ENCODE data around the gene GFM1.

Gene GFM1

DNA sequence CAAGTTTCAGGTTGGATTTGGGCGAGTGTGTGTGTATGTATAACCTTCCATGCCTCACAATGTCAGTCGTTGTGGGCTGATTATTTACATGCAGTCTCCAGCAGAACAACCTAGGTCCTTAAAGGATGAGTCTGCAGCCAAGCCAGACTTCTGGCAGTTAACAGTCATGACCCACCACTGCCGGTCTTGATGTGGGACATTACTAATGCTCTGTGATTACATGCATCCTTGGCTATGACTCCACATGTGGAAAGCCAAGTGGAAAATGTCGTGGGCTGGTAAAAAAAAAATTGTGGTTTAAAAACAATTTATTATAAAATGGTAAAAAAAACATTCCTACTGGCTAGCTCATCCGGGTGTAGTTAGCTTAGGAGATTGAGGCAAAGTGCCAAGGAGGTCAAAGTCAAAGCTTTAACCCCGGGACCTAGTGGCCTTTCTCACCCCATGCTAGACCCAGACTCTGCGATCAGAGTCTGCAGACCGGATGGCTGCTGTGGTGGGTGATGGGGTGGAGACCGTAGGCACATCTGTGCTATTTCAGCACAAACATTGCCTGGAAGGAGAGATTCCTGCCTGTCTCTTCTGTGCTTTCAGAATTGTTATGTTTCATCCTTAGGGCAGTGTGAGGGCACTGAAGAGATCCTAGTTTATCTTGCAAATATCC is 81.2 kb downstream of the GFM1 start:
- DNase-seq, result no peak

DNA sequence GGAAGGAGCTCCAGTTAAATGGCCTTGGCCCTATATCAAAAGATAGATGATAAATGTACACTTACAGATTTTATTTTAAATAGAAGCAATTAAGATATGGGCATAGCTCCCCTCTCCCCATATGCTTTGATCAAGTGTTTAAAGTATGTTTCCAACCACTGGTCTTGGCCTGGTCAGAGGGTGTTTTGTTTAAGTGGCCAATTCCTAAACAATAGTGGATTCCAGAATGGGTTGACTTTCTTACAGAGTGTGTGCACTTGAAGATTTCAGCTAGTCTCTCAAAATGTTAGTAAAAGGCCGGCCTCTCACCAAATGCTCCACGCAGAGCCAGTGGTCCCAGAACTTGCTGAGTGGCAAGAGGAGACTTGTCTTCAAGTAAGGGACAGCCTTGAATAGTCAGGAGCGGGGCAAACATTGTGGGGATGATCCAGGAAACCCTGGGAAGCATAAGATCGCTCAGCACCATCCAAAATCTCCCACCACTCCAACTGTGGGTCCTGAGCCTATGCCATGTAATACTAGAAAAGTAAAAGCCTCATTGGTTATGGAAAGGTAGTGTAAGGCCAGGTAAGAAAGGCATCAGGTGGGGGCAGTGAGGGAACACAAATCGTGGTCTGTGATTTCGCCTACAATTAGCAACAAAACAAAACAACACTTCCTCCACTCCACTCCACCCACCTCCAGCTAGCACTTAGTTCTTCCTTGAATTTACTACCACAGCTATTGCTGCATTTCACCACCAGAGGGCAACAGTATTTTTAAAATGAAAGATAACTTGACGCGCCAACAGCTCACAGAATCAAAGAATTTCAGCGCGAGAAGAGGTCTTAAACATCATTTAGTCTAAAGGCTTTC is 83.1 kb downstream of the GFM1 start:
- DNase-seq, result peak; percentile 43

- DNase-seq, result no peak
Measured at GRCh38 chr3:158728061-158728377, 83.7 kb downstream of the GFM1 start.

GRCh38 chr3:158728851-158729250 is 84.5 kb downstream of the GFM1 start:
- DNase-seq, result no peak

GRCh38 chr3:158731486-158731885 is 87.2 kb downstream of the GFM1 start:
- peak; percentile 15 for DNase-seq

GRCh38 chr3:158731938-158732855 is 87.9 kb downstream of the GFM1 start, which contains the start of gene RARRES1:
TSS of gene RARRES1 (minus strand) at chr3:158732457. CDS start at chr3:158732415, 42 bp downstream.
- DNase-seq, result peak; percentile 86

DNA sequence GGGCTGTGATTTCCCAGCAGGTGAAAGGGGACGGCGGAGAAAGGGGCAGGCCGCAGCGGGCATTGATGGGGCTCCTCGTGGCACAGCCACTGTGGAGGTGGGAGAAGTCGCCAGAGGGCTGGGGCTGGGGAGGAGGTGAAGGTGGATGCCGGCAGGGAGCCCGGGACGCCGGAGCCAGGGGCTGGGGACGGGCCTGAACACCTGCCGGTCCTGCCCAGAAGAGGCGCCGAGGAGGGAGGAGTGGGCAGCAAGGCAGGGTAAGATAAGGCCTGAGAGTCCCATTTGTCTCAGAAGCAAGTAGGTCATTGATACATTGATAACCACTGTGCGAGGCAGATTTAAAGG is 88.5 kb downstream of the GFM1 start:
- DNase-seq, result no peak

DNA sequence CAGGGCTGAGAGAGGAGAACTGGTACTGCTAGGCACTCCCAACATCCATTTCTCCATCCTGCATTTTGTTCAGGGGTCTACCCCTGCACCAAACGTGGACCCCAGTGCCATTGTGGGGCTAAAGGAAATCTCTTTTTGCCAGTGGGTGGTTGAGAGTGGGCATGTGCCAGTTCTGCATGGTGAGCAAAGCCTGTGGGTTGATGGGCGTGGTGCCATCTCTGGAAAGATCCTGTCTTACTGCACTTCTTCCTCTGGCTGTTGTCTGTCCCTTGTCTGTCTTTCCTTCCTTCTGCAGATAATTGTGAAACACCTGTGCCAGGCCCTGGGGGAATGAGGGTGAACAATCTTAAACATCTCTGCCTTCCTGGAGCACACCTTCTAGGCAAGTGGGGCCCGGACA is 89.3 kb downstream of the GFM1 start:
- DNase-seq, result no peak

- no peak for DNase-seq
Measured at GRCh38 chr3:158735296-158736033, 91.1 kb downstream of the GFM1 start.

- no peak for DNase-seq
Measured at GRCh38 chr3:158737410-158737809, 93.1 kb downstream of the GFM1 start.

DNA sequence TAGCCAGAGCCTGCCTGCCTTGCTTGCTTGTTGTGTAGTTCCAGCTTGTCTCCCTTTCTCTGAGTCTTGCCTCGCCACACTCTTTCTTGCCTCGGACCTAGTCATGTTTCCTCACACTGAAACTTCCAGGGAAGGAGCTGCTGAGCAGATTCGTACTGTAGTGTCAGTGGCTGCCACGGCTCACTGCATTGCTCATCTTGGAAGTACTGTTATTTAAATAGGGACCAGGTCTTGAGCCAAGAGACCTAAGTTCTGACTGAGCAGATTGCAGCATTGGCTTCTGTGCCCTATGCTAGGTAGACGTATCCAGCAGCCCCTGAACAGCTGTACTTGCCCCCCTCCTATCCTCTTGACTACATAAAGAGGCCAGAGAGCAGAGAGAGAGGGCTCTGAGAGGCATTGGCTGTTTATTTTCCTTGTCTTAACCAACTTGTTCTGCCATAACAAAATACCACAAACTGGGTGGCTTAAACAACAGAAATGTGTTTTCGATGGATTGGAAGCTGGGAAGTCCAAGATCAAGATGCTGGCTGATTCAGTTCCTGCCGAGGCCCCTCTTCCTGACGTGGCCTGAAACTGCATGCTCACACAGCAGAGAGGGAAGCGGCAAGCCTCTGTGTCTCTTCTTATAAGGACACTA is 93.8 kb downstream of the GFM1 start:
- DNase-seq, result no peak

DNA sequence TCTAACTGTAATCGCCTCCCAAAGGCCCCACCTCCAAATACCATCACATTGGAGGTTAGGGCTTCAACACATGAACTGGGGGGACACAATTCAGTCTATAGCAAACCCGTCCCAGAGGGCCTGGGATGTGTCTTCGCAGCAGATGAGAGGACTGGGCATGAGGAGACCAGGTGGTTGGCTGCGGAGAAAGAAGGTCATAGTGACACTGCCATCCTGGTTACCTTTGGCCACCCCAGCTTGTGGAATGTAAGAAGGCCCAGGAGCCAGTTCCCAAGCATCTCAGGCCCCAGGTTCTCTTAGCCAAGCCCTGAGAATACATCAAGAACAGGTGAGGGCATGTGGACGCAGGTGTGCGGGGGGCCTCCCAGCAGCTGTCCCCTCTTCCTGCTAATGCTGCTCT is 94.3 kb downstream of the GFM1 start:
- DNase-seq, result no peak

DNA sequence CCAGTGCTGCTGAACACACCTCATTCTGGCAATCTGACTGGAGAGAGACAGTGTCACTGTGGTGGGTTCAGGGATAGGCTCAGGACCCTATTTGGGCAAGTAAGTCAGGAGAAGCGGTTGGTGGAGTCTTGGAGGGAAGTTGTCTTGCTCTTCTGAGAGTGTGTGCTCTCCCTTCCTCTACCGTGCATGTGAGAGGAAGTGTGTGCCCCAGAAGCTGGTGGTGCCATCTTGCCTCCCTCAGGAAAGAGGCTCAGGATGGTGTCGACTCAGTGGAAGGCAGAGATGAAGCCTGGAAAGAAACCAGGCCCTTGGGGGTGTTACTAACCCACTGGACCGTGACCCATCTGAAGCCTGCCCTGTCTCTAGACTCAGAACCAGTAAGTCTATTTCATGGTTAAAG is 94.8 kb downstream of the GFM1 start:
- no peak for DNase-seq

DNA sequence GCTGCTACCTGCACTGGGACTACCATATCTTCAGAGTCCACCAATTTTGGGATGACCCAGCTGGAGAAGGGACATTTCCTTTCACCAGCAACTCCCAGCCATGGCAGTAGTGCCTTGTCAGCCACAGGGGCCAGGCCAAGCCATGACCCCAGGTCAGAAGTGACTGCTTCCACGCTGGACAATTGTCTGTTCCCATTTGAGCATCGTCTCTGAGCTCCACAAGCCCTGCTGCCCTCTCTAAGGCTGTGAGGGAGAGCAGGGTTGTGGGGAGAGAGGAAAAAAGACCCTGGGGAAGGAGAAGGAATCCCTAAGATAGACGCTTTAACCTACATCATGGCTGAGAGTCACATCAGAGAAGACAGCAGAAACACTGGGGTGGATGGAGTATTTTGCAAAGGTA is 95.3 kb downstream of the GFM1 start:
- DNase-seq, result no peak

Measured in right kidney (tissue), 1 donor.